NCI-H510A treated with DMSO at 0.1 percent for 48 hours (cell line): ENCODE measurements around the gene INKA1.
A peak's percentile ranks its signal among the peaks of the same experiment; 100 is the strongest.
"Not testable (repeated sequence)": the region's sequence is repeated elsewhere in the genome, so short reads cannot be mapped to it uniquely, and the experiment has no call there.

Experiments used
- DNase-seq: peaks from one replicate; lab custom pipeline; 2025; lab: John Stamatoyannopoulos, UW

INKA1 gene

DNA sequence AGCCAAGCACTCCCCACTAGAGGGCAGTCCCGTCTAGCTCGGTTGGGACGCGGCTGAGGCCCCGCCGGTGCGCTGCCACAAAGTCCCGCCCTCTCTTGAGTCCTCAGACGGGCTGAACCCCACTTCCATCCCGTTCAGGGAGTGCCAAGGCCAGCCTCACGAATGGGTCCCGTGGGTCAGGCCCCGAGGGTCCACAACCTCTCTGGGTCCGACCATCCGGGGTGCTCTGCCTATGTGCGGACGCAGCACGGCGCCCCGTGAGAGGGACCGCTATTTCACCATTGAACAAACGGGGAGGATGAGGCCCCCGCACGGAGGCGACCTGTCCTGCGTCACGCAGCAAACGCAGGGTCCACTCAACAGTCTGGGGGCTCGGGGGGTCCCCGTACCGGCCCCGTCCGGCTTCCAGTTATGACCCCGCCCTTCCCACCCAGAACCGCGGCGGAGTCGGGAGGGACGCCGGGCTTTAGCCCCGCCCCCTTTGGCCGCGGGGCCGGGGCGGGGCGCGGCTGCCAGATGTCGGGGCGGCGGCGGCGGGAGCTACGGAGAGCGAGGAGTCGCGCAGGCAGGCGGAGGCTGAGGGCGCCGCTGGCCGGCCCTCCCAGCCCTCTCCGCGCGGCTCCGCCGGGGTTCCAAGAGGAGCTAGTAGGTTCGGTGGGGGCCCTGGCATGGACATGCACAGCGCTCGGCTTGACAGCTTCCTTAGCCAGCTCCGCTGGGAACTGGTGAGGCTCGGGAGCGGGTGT lies at the start of gene INKA1:
INKA1 (plus strand) TSS at position 543 of the 746 bp plus-strand sequence; CDS start at position 675, 132 bp downstream.
- DNase-seq, result peak; percentile 60

DNA sequence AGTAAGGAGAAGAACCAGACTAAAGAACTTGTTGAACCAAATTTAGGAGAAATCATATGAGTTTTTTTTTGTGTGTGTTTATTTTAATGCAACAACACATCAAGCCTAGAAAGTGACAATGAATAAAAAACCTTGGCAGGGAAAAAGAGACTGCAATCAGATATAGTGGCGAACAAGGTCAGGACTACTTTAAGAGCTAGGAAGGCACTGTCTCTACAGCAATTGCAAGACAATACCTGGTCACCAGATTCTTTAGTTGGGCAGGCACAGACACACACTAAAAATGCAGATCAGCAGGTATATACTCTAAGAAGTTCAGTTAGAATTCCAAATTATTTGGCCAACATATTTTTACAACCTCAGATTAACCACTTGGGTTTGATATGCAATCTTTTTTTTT lies 48.5 kb upstream of the INKA1 start:
- DNase-seq, result no peak

GRCh38 chr3:49756036-49756435 lies 47.0 kb upstream of the INKA1 start:
- no peak for DNase-seq

DNA sequence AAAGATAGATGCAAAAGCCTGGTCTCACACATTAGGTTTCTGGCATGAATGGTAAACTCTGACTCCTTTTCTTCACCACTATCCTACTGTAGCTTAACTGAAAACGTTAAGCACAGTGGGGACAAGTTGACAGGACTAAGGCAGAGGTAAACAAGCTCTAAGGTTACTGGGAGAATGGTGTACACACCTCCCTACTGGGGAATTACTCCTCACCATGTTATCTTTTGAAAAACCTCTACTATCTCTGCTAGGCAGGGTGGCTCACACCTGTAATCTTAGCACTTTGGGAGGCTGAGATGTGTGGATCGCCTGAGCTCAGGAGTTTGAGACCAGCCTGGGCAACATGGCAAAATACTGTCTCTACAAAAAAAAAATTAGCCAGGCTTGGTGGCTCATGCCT lies 45.9 kb upstream of the INKA1 start:
- no peak for DNase-seq

DNA sequence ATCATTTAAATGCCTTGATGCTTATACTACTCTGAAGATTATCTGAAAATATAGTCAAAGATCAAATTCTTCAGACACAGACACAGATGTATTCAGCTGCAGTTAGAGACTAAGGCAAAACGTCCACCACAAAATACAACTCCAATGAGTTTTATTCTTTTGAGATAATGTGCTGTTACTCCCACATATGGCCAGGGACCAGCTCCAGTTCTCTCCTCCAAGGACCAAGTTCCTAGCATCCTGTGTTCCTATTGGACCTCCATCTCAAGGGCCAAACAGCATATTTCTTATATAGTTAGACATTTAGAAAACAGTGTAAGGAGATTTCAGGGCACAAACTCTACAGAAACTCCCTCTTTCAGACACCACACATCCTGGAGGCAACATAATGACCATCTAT lies 43.8 kb upstream of the INKA1 start:
- no peak for DNase-seq

GRCh38 chr3:49761661-49762060 lies 41.4 kb upstream of the INKA1 start:
- no peak for DNase-seq

DNA sequence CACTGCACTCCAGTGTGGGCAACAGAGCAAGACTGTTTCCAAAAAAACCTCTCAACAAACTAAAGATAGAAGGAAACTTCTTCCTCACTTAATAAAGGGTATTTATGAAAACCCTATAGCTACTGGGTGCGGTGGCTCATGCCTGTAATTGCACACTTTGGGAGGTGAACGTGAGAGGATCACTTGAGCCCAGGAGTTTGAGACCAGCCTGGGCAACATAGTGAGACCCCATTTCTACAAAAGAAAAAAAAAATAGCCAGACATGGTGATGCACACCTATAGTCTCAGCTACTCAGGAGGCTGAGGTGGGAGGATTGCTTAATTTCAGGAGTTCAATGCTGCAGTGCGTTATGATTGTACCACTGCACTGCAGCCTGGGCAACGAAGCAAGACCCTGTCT lies 39.1 kb upstream of the INKA1 start:
- no peak for DNase-seq

DNA sequence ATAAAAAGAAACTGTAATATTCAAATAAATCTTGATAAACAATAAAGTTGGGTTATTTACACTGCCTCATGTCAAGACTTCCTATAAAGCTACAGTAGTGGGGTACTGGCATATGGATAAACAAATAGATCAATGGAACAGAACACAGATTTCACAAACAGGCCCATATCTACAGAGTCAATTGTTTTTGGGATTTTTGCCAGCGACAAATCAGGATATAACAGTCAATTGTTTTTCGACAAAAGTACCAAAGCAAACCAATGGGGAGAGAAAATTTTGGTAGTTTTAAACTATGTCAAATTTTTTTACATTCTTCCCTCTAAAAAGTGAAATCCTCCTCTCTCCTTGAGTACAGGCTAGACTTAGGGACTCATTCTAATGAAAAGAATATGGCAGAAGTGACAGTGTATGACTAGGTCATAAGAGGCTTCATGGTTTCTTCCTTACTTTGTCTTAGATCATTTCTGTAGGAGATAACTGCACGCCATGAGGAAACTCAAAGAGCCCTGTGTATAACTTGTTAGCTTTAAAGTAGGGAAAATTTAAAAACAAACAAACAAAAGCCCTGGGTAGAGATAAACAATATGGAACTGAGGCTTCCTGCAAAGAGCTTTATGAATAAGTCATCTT lies 33.7 kb upstream of the INKA1 start:
- no peak for DNase-seq

GRCh38 chr3:49769926-49770325 lies 33.1 kb upstream of the INKA1 start:
- DNase-seq, result no peak

- DNase-seq, result no peak
Observed at GRCh38 chr3:49771340-49771938, 31.6 kb upstream of the INKA1 start.

DNA sequence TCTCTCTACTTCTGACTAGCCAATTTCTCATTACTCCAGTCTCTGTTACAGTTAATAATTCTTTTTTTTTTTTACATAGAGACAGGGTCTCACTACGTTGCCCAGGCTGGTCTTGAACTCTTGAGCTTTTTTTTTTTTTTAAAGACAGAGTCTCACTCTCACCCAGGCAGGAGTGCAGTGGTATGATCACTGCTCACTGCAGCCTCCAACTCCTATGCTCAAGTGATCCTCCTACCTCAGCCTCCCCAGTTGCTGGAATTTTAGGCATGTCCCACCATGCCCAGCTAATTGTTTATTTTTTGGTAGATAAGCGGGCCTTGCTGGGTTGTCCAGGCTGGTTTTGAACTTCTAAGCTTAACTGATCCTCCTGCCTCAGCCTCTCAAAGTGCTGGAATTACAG lies 30.4 kb upstream of the INKA1 start:
- DNase-seq, result no peak

DNA sequence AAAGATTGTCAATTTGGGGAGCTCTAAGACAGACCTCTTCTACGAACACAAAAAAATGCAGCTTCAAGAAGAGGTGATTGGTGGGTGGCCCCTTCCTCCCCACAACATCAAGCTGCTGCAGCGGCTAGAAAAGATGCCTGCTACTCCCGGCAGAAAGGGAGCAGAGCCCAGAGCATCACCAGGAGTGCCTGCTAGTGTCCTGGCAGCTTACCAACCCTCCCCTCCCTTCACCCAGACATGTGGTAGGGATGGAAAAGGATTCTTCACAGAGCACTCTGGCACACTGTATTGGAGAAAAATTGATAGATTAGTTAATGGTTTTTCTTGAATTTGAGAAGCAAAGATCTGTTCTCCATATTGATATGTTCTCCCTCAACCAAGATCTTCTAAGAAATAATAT lies 27.5 kb upstream of the INKA1 start:
- no peak for DNase-seq

GRCh38 chr3:49776101-49776500 lies 27.0 kb upstream of the INKA1 start:
- DNase-seq, result not testable (repeated sequence)

GRCh38 chr3:49779358-49780079 lies 23.5 kb upstream of the INKA1 start:
- no peak for DNase-seq

DNA sequence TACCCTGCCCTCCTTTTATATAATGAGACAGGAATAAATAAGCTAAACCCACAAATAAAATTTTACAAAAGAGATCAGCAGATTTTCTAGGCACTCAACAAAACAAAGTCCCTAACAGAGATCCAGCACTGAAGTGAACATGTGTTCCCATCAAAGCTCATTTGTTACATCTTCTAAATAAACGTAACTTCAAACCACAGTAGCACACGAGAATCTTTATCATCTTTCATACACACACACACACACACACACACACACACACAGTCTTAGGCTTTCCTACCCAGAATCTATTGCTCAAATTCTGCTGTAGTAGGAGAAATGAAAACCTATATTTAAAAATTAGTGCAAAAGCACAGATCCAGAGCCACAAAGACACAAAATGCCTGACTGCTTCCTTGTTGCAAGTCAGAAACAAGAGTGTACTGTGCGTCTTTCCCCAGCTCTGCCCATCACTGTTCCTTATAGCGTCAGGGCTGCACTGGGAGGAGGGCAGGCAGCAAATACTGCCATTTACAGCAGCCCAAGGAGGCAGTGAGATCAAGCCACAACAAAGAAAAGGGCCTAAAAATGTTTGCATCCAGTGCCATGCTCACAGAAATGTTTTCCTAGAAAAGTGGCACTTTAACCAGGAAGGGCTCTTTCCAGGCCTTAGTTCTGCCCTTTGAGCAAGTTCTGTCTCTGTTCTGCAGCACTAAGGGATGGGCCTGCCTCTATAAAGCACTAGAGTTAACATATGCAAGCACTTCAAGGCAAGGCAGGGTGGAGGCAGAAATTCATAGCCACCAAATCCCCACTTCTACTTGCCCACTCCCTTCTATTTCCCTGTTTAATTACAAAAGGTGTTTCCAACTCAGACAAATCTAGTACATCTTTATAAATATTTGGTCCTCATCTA lies 22.7 kb upstream of the INKA1 start:
- no peak for DNase-seq

GRCh38 chr3:49780975-49781365 lies 22.1 kb upstream of the INKA1 start:
- not testable (repeated sequence) for DNase-seq

GRCh38 chr3:49781415-49782199 lies 21.5 kb upstream of the INKA1 start:
- DNase-seq, result no peak

DNA sequence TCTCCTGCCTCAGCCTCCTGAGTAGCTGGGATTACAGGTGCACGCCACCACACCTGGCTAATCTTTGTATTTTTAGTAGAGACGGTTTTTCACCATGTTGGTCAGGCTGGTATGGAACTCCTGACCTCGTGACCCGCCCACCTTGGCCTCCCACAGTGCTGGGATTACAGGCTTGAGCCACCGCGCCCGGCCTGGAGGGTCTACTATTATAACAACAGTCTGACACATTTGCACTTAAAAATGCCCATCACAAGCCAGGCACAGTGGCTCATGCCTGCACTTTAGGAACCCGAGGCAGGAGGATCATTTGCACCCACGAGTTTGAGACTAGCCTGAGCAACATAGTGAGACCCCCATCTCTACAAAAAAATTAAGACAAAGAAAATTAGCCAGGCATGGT lies 20.8 kb upstream of the INKA1 start:
- not testable (repeated sequence) for DNase-seq

- peak; percentile 9 for DNase-seq
Observed at GRCh38 chr3:49785565-49786356, 17.3 kb upstream of the INKA1 start.
